Hematopoietic multipotent progenitor cell treated with erythropoietin and hydrocortisone succinate and interleukin-3 and kit ligand, for 17 days (in vitro differentiated cells): ENCODE results near the gene ACTR1A.
"Not testable (repeated sequence)": the region's sequence is repeated elsewhere in the genome, so short reads cannot be mapped to it uniquely, and the experiment has no call there.

Experiments used
- DNase-seq: peaks from one replicate; pipeline ENCODE4 v3.0.0-alpha.2; 2015; ENCODE audit warnings: low spot score

The ACTR1A gene

GRCh38 chr10:102514487-102515311 is 12.2 kb upstream of the ACTR1A start:
- DNase-seq, result no peak

- no peak for DNase-seq
These were observed 9.2 kb upstream of the ACTR1A start for GRCh38 chr10:102511583-102512274.

DNA sequence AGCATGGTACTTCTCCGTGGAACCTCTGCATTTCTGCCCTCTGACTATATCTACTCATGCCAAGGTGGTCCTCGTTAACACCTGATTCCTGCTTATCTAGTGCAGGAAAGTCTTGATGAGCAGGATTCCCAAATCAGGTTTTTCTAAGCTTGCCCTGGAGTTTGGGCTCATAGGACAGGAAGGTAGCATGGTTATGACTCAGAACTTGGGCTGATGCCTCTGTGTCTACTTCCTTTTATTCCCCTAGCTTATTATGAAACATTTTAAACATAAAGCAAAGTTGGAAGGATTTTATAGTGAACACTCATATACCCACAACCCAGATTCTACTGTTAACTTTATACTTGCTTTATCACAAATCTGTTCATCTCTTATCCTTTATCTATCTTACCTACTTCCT is 6.9 kb upstream of the ACTR1A start:
- no peak for DNase-seq

- DNase-seq, result no peak
These were observed 6.0 kb upstream of the ACTR1A start for GRCh38 chr10:102508506-102508905.

DNA sequence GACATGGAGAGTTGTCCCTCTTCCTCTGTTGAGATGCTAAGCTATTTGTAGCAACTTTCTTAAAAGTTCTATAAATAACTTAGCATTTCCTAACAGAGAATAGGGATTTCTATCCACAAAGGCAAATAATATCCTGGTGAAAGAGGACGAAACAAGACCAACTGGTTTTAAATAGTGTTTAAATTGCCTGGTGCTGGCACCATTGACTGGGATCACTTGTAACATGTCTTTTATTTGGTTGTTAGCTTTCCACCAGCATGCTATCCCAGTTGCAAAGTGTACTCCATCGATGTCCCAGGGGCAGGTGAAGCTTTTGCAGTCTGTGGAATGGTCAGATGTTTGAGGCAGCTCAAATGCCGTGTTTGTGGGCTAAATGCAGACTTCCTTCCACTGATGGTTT is 5.0 kb upstream of the ACTR1A start:
- DNase-seq, result no peak

DNA sequence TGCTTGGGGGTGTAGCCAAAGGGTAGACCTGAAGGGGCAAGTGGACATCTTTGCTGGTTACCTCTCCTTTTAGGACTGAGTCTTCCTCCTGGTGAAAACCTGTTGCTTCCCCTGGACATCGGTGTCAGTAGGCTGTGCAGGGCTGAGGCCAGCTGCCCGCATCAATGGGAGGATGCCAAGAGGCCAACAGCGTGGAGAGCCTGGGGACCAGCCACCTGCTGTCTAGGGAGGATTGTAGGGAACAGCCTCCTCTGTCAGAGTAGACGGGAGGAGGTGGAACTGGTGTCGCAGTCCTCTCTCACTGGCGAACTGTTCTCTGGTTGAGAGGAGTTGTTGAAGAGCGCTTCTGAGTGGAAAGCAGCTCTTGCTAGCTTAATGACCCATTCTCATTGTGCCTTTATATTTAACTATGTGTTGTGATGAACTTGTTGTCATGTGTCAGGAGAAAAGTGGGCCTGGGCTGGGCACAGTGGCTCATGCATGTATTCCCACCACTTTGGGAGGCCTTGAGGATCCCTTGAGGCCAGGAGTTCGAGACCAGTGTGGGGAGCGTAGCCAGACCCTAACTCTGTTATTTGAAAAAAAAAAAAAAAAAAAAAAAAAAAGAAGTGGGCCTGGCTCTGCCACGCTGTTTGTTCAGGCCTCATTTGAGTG is 3.1 kb upstream of the ACTR1A start:
- DNase-seq, result no peak

GRCh38 chr10:102504976-102505300 is 2.4 kb upstream of the ACTR1A start:
- no peak for DNase-seq

- DNase-seq, result peak; percentile 36
These were observed 1.9 kb upstream of the ACTR1A start for GRCh38 chr10:102504179-102504975.

- peak; percentile 100 for DNase-seq
These were observed 1.0 kb upstream of the ACTR1A start, which contains the start of gene SUFU for GRCh38 chr10:102503264-102504178. SUFU (plus strand) TSS chr10:102503972; CDS start chr10:102504153, 181 bp downstream.

DNA sequence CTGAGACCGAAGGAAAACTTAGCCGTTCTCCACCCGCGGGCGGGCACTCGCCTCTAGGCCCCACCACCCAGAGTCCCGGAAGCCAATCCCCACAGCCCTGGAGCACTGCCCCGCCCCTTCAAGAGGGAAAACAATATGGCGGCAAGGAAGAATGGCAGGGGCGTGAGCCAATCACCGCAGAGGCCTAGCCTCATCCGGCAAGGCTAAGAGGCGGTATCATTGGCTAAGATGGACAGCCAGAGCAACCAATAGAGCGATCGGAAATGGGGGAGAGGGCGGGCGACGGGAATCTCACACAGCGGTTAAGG is 529 bp downstream of the ACTR1A start:
- peak; percentile 100 for DNase-seq

DNA sequence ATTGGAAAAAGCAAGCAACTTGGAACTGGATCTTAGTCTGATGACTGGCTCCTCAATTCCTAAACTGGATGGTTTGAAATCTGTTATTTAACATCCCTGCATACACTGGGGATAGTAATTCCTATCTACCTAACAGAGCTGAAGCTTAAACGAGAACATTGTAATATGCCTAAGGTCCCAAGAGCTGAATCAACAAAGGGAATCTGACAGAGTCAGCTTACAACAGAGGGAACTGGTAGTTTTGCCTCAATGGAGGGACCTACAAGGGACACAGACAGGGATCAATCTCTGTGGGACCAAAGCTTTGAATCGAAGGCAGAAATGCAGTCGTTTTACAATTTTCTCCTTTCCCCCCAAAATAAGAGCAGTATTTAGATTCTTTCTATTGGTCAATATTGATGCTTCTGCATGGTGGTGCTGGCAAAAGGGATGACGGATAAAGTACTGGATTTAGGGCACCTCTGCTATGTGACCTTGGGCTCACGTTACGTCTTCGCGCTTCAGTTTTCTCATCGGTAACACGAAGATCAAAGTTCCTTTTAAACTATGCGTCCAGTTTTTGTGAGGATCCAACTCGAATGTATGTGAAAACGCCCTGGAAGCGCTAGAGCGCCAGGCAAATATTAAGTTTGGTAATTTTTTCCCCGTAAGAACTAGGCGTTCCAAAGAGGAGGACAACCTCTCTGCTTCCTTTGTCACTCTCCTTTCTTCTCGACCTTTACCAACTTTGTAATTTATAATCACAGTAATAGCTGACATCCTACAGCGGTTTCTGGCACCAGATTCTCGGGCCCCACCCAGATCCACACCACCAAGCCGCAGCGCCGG is 1.1 kb downstream of the ACTR1A start:
- DNase-seq, result peak; percentile 19

- DNase-seq, result not testable (repeated sequence)
These were observed 1.8 kb downstream of the ACTR1A start for GRCh38 chr10:102500686-102501085.

- DNase-seq, result no peak
These were observed 3.2 kb downstream of the ACTR1A start for GRCh38 chr10:102499356-102499755.

- DNase-seq, result no peak
These were observed 5.0 kb downstream of the ACTR1A start for GRCh38 chr10:102497545-102497944.

DNA sequence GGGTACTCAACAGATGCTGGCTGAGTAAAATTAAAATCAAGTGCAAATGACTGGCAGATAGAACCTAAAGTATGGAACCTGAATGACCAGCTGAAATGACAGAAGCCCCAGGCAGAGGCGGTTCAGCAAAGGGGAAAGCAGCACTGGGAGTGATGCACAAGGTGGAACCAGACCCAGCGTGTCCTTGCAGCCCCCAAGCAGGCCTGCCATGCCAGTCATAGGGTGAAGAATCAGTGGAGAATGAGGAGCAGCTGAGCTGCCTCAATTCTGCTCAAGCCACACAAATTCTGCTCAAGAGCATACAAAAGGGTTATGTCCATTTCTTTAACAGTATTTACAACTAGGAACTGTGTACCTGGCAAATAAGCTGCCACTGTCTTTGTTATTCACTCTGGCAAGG is 8.7 kb downstream of the ACTR1A start:
- DNase-seq, result no peak

- no peak for DNase-seq
These were observed 9.5 kb downstream of the ACTR1A start for GRCh38 chr10:102492983-102493382.

DNA sequence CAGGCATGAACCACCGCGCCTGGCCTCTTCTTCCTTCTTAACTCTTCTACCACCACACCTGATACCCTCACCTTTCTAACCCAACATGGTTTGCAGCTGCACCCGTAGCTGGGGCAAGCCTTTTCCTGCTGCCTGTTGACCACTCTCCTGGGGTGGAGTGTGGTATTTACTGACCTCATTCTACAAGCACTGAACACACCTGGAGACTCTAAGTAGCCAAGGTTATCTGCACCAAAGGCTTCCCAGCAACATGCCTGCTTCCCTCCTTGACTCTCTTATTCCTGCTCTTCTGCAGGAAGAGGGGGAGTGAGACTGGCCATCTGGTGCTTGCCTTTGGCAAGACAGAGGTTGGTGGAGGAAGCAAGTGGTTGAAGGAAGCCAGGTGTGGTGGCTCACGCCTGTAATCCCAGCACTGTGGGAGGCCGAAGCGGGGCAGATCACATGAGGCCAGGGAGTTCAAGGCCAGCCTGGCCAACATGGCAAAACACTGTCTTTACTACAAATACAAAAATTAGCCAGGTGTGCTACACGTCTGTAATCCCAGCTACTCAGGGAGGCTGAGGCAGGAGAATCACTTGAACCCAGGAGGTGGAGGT is 10.1 kb downstream of the ACTR1A start:
- DNase-seq, result no peak

- no peak for DNase-seq
These were observed 11.4 kb downstream of the ACTR1A start for GRCh38 chr10:102491136-102491535.

- no peak for DNase-seq
These were observed 17.3 kb downstream of the ACTR1A start for GRCh38 chr10:102485093-102485784.
